ENCODE results near the gene ADAMTS1.

GRCh38 chr21:26836528-26836927 lies 8.7 kb downstream of the ADAMTS1 start:
- TF ChIP-seq CTCF (IDR thresholded peaks at IDR 0.05; ENCODE audit: low read depth, low read length) (no peak), POLR2A (IDR thresholded peaks at IDR 0.05; ENCODE audit: extremely low read depth, insufficient read length) (no peak), MAX (IDR thresholded peaks at IDR 0.05; ENCODE audit: low read depth, low read length) (no peak), MYC (IDR thresholded peaks at IDR 0.05; ENCODE audit: low read depth, low read length) (no peak)
